Prostate gland (tissue), 2 donors: ENCODE data around the gene SNAI3.

Source experiments
- POLR2A ChIP-seq: fragments of 450-650 bp; IDR thresholded peaks from one replicate; pipeline ENCODE4 v1.6.1; 2016; ENCODE audit warnings: antibody characterized with exemption, mild to moderate bottlenecking
- TF ChIP-seq, protein P1 (sequence below), 4 experiments: fragments of 200-600 bp in 2 of 4; fragments of 450-650 bp in 2 of 4; sonication (generic) in 2 of 4; IDR thresholded peaks; 1 replicate in 3 of 4; 2 replicates in 1 of 4; pipeline ENCODE4 v1.5.1; 2016 to 2019; ENCODE audit warnings: antibody characterized with exemption in 4 of 4, mild to moderate bottlenecking in 2 of 4, moderate library complexity in 2 of 4

DNA sequence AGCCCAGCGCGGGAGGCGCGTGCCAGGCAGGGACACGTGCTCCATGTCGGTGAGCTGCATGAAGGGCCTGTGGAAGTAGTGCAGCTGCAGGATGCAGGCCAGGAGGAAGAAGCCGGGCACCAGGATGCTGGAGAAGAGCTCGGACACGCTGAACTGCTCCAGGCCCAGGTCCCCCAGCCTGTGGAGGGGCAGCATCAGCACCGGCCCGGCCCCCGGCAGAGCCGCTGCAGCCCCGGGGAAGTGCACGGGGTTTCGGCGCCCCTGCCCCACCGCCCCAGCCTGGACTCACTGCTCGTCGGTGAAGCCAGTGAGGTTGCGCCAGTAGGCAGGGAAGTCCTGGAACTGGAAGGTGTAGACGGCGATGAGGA is 48.0 kb upstream of the SNAI3 start:
- TF ChIP-seq, protein P1, sequence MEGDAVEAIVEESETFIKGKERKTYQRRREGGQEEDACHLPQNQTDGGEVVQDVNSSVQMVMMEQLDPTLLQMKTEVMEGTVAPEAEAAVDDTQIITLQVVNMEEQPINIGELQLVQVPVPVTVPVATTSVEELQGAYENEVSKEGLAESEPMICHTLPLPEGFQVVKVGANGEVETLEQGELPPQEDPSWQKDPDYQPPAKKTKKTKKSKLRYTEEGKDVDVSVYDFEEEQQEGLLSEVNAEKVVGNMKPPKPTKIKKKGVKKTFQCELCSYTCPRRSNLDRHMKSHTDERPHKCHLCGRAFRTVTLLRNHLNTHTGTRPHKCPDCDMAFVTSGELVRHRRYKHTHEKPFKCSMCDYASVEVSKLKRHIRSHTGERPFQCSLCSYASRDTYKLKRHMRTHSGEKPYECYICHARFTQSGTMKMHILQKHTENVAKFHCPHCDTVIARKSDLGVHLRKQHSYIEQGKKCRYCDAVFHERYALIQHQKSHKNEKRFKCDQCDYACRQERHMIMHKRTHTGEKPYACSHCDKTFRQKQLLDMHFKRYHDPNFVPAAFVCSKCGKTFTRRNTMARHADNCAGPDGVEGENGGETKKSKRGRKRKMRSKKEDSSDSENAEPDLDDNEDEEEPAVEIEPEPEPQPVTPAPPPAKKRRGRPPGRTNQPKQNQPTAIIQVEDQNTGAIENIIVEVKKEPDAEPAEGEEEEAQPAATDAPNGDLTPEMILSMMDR (IDR thresholded peaks at IDR 0.05) = no peak
- TF ChIP-seq POLR2A = no peak
